ENCODE data around the gene PTGR1. TPM values are rescaled to one million over a fixed set of nuclear protein-coding genes. Genes with fewer than 3 reads are reported as not detected.

The PTGR1 gene
- total RNA-seq, 2 experiments from 2014 or later: 4.7 to 4.8 TPM

GRCh38 chr9:111527347-111527746 lies 72.1 kb downstream of the PTGR1 start:
- peaks cover 19% of the 10 kb centered on the region for H3K36me3 Mint-ChIP-seq
- H3K27me3 Mint-ChIP-seq: no peaks in the 10 kb centered on the region
- intact Hi-C loops (cut with micrococcal nuclease): loop anchor here (5.0 kb wide), 1 partner anchor 105 kb away; the partner anchor contains the start of gene DNAJC25
- no peak overlapping the region for H3K4me3 Mint-ChIP-seq
- peak; percentile 30 for DNase-seq
- H3K4me1 Mint-ChIP-seq (ENCODE audit: low read depth): peaks cover 13% of the 10 kb centered on the region
- ChIA-PET POLR2A (interaction anchor here (1.0 kb wide), 1 partner anchor 43 kb away, joined by 3 read pairs; no protein-coding TSS in a partner anchor), CTCF (interaction anchor here (0.6 kb wide), 1 partner anchor 365 kb away, joined by 3 read pairs; no protein-coding TSS in a partner anchor)
- H3K9me3 Mint-ChIP-seq: peaks cover 4% of the 10 kb centered on the region
- H3K27ac Mint-ChIP-seq: no peak overlapping the region

- peaks cover 13% of the 10 kb centered on the region for H3K4me1 Mint-ChIP-seq (ENCODE audit: low read depth)
- intact Hi-C loops (cut with micrococcal nuclease): loop anchor here (1.0 to 5.0 kb wide), 3 partner anchors 43 to 809 kb away; partner anchors contain the start of gene DNAJC25
- peak within 1 kb of the TSS; percentile 72 for H3K27ac Mint-ChIP-seq
- CTCF ChIA-PET: no interaction called here
- POLR2A ChIA-PET: no interaction called here
- peak within 1 kb of the TSS; percentile 88 for H3K4me3 Mint-ChIP-seq
- DNase-seq: peak; percentile 73
- peaks cover 13% of the 10 kb centered on the region for H3K36me3 Mint-ChIP-seq
- H3K9me3 Mint-ChIP-seq: no peaks in the 10 kb centered on the region
- no peaks in the 10 kb centered on the region for H3K27me3 Mint-ChIP-seq
Observed at GRCh38 chr9:111525056-111525977, 74.1 kb downstream of the PTGR1 start, which contains the start of gene ZNF483. ZNF483 (plus strand) TSS chr9:111525179; CDS start chr9:111527396, 2,217 bp downstream.

- peaks cover 13% of the 10 kb centered on the region for H3K4me1 Mint-ChIP-seq (ENCODE audit: low read depth)
- CTCF ChIA-PET: no interaction called here
- POLR2A ChIA-PET: no interaction called here
- intact Hi-C loops (cut with micrococcal nuclease): loop anchor here (1.0 to 5.0 kb wide), 3 partner anchors 42 to 810 kb away; partner anchors contain the start of gene DNAJC25
- peak overlapping the region; percentile 88 for H3K4me3 Mint-ChIP-seq
- DNase-seq: no peak
- H3K27me3 Mint-ChIP-seq: no peaks in the 10 kb centered on the region
- no peak overlapping the region for H3K27ac Mint-ChIP-seq
- H3K36me3 Mint-ChIP-seq: peaks cover 10% of the 10 kb centered on the region
- no peaks in the 10 kb centered on the region for H3K9me3 Mint-ChIP-seq
Observed at GRCh38 chr9:111524731-111525055, 74.8 kb downstream of the PTGR1 start.

- peaks cover 3% of the 10 kb centered on the region for H3K4me1 Mint-ChIP-seq (ENCODE audit: low read depth)
- no peaks in the 10 kb centered on the region for H3K27me3 Mint-ChIP-seq
- intact Hi-C loops (cut with micrococcal nuclease): no loop called here
- H3K9me3 Mint-ChIP-seq: peaks cover 9% of the 10 kb centered on the region
- ChIA-PET CTCF (no interaction called here), POLR2A (no interaction called here)
- no peak overlapping the region for H3K4me3 Mint-ChIP-seq
- no peaks in the 10 kb centered on the region for H3K36me3 Mint-ChIP-seq
- no peak for DNase-seq
- no peak overlapping the region for H3K27ac Mint-ChIP-seq
Observed at GRCh38 chr9:111516061-111516465, 83.4 kb downstream of the PTGR1 start.

GRCh38 chr9:111514967-111515366 lies 84.5 kb downstream of the PTGR1 start:
- intact Hi-C loops (cut with micrococcal nuclease): no loop called here
- CTCF ChIA-PET: no interaction called here

More at GRCh38 chr9:111514967-111515366, 84.5 kb downstream of the PTGR1 start:
- Mint-ChIP-seq H3K4me1 (ENCODE audit: low read depth) (peaks cover 3% of the 10 kb centered on the region), H3K4me3 (no peak overlapping the region), H3K9me3 (peaks cover 13% of the 10 kb centered on the region), H3K36me3 (no peaks in the 10 kb centered on the region), H3K27me3 (no peaks in the 10 kb centered on the region), H3K27ac (no peak overlapping the region)
- POLR2A ChIA-PET: no interaction called here
- DNase-seq: no peak

Other genes starting within 250 kb of the PTGR1 start
- gene ECPAS, start 115.3 kb downstream of the PTGR1 start, total RNA-seq: 10 to 100 TPM; 66.5 to 67.0 TPM
- 1 to 10 TPM; 2.9 to 3.4 TPM for gene ZNF483, start 74.5 kb downstream of the PTGR1 start, total RNA-seq
- gene DNAJC25, start 31.7 kb upstream of the PTGR1 start, total RNA-seq: 1 to 10 TPM; 4.2 to 4.5 TPM
- gene GNG10, start 62.0 kb upstream of the PTGR1 start, total RNA-seq: 10 to 100 TPM; 21.7 to 22.1 TPM
- gene SHOC1, start 195.3 kb upstream of the PTGR1 start, total RNA-seq: not detected

Data from activated CD4-positive, alpha-beta memory T cell treated with anti-CD3 and anti-CD28 coated beads for 36 hours (primary cell).